ENCODE data around the gene EXOC8. TPM values are rescaled to one million over a fixed set of nuclear protein-coding genes. Genes with fewer than 3 reads are reported as not detected.
A peak's percentile ranks its signal among the peaks of the same experiment; 100 is the strongest.

The EXOC8 gene
- total and polyA plus RNA-seq, 9 of the 15 experiments (the other 6 are each of a cell fraction or from before 2014, with no cell fraction given) = 2.1 to 13.6 (median 7.2) TPM

DNA sequence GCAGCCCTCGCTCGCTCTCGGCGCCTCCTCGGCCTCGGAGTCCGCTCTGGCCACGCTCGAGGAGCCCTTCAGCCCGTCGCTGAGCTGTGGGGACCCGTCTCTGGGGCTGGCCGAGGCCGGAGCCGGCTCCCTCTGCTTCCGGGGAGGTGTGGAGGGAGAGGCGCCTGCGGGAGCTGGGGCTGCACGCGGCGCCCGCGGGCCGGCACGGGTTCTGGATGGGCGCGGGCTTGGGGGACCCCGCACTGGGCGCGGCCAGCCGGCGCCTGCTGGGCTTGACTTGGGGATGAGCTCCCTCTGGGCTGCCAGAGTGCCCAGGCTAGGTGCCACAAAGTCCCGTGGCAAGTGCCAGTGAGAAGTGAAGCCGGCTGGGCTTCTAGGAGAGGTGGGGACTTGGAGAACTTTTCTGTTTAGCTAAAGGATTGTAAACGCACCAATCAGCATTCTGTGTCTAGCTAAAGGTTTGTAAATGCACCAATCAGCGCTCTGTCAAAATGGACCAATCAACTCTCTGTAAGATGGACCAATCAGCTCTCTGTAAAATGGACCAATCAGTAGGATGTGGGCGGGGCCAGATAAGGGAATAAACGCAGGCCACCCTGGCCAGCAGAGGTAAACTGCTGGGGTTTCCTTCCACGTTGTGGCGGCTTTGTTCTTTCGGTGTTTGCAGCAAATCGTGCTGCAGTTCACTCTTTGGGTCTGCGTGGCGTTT lies 20.2 kb downstream of the EXOC8 start:
- Histone ChIP-seq H4K20me1 (replicated peaks; ENCODE audit: control insufficient read depth, insufficient read depth, low read length) (no peaks in the 10 kb centered on the region), H3K27ac (ENCODE audit: extremely low read depth, low read depth, low read length) (no peak overlapping the region), H3K4me2 (ENCODE audit: insufficient read depth, low read length) (no peak overlapping the region), H3K9ac (ENCODE audit: insufficient read depth in 1 of 2, low read depth in 2 of 2, low read length in 2 of 2) (no peak overlapping the region), H3K36me3 (ENCODE audit: control insufficient read depth, insufficient read depth, low read length) (no peaks in the 10 kb centered on the region), H3K4me1 (replicated peaks in 1 of 2; ENCODE audit: control insufficient read depth in 2 of 2, insufficient read depth in 2 of 2, low read length in 2 of 2) (no peaks in the 10 kb centered on the region), H2AFZ (ENCODE audit: low read depth, low read length) (no peak overlapping the region), H3K4me3 (no peak overlapping the region), H3K9me3 (replicated peaks; ENCODE audit: control insufficient read depth, insufficient read depth, low read depth, low read length) (no peaks in the 10 kb centered on the region), H3K79me2 (ENCODE audit: control insufficient read depth, insufficient read depth, low read length) (no peaks in the 10 kb centered on the region), H3K9me1 (ENCODE audit: control insufficient read depth, insufficient read depth, low read length) (no peaks in the 10 kb centered on the region), H3K27me3 (ENCODE audit: control insufficient read depth in 2 of 2, insufficient read depth in 2 of 2, low read length in 2 of 2) (peaks cover 0 to 4% of the 10 kb centered on the region in 2 experiments; a peak in 2 of 5 replicates)
- ChIA-PET CTCF (ENCODE audit: low intra/inter-chr PET ratio) (no interaction called here), POLR2A (interaction anchor here (0.7 to 1.5 kb wide), 2 partner anchors 13 to 17 kb away, joined by 4 to 5 read pairs; no protein-coding TSS in a partner anchor)
- TF ChIP-seq, protein P1, sequence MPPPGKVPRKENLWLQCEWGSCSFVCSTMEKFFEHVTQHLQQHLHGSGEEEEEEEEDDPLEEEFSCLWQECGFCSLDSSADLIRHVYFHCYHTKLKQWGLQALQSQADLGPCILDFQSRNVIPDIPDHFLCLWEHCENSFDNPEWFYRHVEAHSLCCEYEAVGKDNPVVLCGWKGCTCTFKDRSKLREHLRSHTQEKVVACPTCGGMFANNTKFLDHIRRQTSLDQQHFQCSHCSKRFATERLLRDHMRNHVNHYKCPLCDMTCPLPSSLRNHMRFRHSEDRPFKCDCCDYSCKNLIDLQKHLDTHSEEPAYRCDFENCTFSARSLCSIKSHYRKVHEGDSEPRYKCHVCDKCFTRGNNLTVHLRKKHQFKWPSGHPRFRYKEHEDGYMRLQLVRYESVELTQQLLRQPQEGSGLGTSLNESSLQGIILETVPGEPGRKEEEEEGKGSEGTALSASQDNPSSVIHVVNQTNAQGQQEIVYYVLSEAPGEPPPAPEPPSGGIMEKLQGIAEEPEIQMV (tag; conservative IDR thresholded peaks at IDR 0.05; ENCODE audit: low read depth) = no peak
- TF ChIP-seq, protein P2, sequence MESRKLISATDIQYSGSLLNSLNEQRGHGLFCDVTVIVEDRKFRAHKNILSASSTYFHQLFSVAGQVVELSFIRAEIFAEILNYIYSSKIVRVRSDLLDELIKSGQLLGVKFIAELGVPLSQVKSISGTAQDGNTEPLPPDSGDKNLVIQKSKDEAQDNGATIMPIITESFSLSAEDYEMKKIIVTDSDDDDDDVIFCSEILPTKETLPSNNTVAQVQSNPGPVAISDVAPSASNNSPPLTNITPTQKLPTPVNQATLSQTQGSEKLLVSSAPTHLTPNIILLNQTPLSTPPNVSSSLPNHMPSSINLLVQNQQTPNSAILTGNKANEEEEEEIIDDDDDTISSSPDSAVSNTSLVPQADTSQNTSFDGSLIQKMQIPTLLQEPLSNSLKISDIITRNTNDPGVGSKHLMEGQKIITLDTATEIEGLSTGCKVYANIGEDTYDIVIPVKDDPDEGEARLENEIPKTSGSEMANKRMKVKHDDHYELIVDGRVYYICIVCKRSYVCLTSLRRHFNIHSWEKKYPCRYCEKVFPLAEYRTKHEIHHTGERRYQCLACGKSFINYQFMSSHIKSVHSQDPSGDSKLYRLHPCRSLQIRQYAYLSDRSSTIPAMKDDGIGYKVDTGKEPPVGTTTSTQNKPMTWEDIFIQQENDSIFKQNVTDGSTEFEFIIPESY (CRISPR knock-in tag; IDR thresholded peaks at IDR 0.05) = peak; percentile 68
- TF ChIP-seq, protein P3, sequence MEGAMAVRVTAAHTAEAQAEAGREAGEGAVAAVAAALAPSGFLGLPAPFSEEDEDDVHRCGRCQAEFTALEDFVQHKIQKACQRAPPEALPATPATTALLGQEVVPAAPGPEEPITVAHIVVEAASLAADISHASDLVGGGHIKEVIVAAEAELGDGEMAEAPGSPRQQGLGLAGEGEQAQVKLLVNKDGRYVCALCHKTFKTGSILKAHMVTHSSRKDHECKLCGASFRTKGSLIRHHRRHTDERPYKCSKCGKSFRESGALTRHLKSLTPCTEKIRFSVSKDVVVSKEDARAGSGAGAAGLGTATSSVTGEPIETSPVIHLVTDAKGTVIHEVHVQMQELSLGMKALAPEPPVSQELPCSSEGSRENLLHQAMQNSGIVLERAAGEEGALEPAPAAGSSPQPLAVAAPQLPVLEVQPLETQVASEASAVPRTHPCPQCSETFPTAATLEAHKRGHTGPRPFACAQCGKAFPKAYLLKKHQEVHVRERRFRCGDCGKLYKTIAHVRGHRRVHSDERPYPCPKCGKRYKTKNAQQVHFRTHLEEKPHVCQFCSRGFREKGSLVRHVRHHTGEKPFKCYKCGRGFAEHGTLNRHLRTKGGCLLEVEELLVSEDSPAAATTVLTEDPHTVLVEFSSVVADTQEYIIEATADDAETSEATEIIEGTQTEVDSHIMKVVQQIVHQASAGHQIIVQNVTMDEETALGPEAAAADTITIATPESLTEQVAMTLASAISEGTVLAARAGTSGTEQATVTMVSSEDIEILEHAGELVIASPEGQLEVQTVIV (CRISPR knock-in tag; IDR thresholded peaks at IDR 0.05; ENCODE audit: borderline replicate concordance) = no peak
- TF ChIP-seq CC2D1A (IDR thresholded peaks at IDR 0.05) (0 out of 2 replicates have a peak, but pooled peaks have one; percentile 25), WHSC1 (IDR thresholded peaks at IDR 0.05; ENCODE audit: low read length) (no peak), NFYB (IDR thresholded peaks at IDR 0.05; ENCODE audit: extremely low read depth, insufficient read length) (peak; percentile 77), ZBTB1 (CRISPR knock-in tag; IDR thresholded peaks at IDR 0.05; ENCODE audit: borderline replicate concordance, low read depth) (no peak)
- TF ChIP-seq, protein P4, sequence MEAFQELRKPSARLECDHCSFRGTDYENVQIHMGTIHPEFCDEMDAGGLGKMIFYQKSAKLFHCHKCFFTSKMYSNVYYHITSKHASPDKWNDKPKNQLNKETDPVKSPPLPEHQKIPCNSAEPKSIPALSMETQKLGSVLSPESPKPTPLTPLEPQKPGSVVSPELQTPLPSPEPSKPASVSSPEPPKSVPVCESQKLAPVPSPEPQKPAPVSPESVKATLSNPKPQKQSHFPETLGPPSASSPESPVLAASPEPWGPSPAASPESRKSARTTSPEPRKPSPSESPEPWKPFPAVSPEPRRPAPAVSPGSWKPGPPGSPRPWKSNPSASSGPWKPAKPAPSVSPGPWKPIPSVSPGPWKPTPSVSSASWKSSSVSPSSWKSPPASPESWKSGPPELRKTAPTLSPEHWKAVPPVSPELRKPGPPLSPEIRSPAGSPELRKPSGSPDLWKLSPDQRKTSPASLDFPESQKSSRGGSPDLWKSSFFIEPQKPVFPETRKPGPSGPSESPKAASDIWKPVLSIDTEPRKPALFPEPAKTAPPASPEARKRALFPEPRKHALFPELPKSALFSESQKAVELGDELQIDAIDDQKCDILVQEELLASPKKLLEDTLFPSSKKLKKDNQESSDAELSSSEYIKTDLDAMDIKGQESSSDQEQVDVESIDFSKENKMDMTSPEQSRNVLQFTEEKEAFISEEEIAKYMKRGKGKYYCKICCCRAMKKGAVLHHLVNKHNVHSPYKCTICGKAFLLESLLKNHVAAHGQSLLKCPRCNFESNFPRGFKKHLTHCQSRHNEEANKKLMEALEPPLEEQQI (IDR thresholded peaks at IDR 0.05) = peak; percentile 57; the same call in 1 of the 2 replicates
- TF ChIP-seq, protein P5, sequence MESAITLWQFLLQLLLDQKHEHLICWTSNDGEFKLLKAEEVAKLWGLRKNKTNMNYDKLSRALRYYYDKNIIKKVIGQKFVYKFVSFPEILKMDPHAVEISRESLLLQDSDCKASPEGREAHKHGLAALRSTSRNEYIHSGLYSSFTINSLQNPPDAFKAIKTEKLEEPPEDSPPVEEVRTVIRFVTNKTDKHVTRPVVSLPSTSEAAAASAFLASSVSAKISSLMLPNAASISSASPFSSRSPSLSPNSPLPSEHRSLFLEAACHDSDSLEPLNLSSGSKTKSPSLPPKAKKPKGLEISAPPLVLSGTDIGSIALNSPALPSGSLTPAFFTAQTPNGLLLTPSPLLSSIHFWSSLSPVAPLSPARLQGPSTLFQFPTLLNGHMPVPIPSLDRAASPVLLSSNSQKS (CRISPR knock-in tag; IDR thresholded peaks at IDR 0.05) = no peak
- TF ChIP-seq, protein P6, sequence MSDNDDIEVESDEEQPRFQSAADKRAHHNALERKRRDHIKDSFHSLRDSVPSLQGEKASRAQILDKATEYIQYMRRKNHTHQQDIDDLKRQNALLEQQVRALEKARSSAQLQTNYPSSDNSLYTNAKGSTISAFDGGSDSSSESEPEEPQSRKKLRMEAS (CRISPR knock-in tag; IDR thresholded peaks at IDR 0.05) = no peak
- ATAC-seq = no peak
- WGBS (ENCODE audit: insufficient coverage, low coverage, missing lambda C conversion rate) = 76% methylated on average over 39 of the region's 44 CpGs
- intact Hi-C loops (cut with micrococcal nuclease) = no loop called here
- BruUV-seq (replicated peaks) = no TSS peak
- in situ Hi-C loops (cut with MboI) = no loop called here
- no peak for FAIRE-seq
- peak in 1 of 4 experiments; percentile 18 for DNase-seq (ENCODE audit: extremely low read depth in 1 of 4, low spot score in 3 of 4)
